Dendritic cell treated with granulocyte-macrophage colony-stimulating factor and Interleukin-4, amounts not matched to agents 40 ng/mL and 50 ng/mL, for 4 days (primary cell): ENCODE results near the gene EXOC6.
"Not testable (repeated sequence)": the region's sequence is repeated elsewhere in the genome, so short reads cannot be mapped to it uniquely, and the experiment has no call there.

Experiments
- H3K27ac Mint-ChIP-seq: one replicate; pipeline ENCODE4 v1.8.0; 2022; ENCODE audit warnings: mild to moderate bottlenecking, mixed read lengths
- H3K27me3 Mint-ChIP-seq: one replicate; pipeline ENCODE4 v1.8.0; 2022; ENCODE audit warnings: mild to moderate bottlenecking, mixed read lengths
- H3K36me3 Mint-ChIP-seq: one replicate; pipeline ENCODE4 v1.8.0; 2022; ENCODE audit warnings: low read depth, mixed read lengths
- H3K4me1 Mint-ChIP-seq: one replicate; pipeline ENCODE4 v1.8.0; 2022; ENCODE audit warnings: low read depth, mixed read lengths
- H3K4me3 Mint-ChIP-seq: one replicate; pipeline ENCODE4 v1.8.0; 2022; ENCODE audit warnings: mild to moderate bottlenecking, moderate library complexity, mixed read lengths
- H3K9me3 Mint-ChIP-seq: one replicate; pipeline ENCODE4 v1.8.0; 2022; ENCODE audit warnings: mixed read lengths
- intact Hi-C: fragments of 100-400 bp; cut with micrococcal nuclease; formaldehyde crosslinking; loops from one replicate; pipeline ENCODE4 v1.15.0; 2022

Gene EXOC6

GRCh38 chr10:92914478-92915325 is 66.4 kb downstream of the EXOC6 start:
- H3K27ac Mint-ChIP-seq: no peak overlapping the region
- H3K4me1 Mint-ChIP-seq: peaks cover 9% of the 10 kb centered on the region
- H3K9me3 Mint-ChIP-seq: no peaks in the 10 kb centered on the region
- intact Hi-C loops: no loop called here
- H3K36me3 Mint-ChIP-seq: peaks cover 41% of the 10 kb centered on the region
- H3K27me3 Mint-ChIP-seq: no peaks in the 10 kb centered on the region
- no peak overlapping the region for H3K4me3 Mint-ChIP-seq

DNA sequence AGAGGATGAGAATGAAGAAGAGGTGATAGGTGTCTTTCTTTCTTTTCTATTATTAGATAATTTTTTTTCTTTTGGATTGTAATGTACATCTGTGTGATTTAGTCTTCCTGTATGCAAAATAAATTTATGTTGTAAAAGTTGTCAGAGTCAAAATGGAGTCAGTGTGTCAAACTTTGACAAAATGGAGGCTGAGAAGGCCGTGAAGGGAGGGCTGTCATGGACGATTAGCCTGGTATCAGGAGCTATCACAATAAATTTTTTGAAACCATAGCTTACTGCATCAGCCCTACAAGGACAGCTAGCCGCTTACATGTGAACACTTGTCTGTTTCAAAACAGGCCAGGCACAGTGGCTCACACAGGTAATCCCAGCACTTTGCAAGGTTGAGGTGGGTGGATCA is 67.6 kb downstream of the EXOC6 start:
- peaks cover 40% of the 10 kb centered on the region for H3K36me3 Mint-ChIP-seq
- H3K27me3 Mint-ChIP-seq: no peaks in the 10 kb centered on the region
- peaks cover 6% of the 10 kb centered on the region for H3K9me3 Mint-ChIP-seq
- peaks cover 9% of the 10 kb centered on the region for H3K4me1 Mint-ChIP-seq
- no peak overlapping the region for H3K27ac Mint-ChIP-seq
- intact Hi-C loops: no loop called here
- H3K4me3 Mint-ChIP-seq: no peak overlapping the region

DNA sequence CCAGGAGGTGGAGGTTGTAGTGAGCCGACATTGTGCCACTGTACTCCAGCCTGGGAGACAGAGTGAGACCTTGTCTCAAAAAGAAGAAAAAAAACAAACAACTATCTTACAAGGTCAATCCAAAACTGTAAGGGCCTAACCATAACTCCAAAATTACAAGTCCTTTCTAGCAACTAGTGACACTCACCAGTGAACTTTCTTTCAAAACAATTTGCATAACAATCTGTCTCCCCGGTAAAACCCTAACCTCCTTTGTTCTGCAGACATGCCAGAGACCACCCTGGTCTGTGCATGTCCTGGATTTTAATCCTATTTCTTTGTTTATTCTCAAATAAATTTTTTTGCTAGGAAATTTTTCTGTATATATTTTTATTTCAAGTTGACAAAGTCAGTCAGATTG is 68.1 kb downstream of the EXOC6 start:
- H3K27me3 Mint-ChIP-seq: no peaks in the 10 kb centered on the region
- H3K9me3 Mint-ChIP-seq: peaks cover 10% of the 10 kb centered on the region
- no peak overlapping the region for H3K4me3 Mint-ChIP-seq
- no peak overlapping the region for H3K27ac Mint-ChIP-seq
- intact Hi-C loops: no loop called here
- peaks cover 42% of the 10 kb centered on the region for H3K36me3 Mint-ChIP-seq
- peaks cover 9% of the 10 kb centered on the region for H3K4me1 Mint-ChIP-seq

DNA sequence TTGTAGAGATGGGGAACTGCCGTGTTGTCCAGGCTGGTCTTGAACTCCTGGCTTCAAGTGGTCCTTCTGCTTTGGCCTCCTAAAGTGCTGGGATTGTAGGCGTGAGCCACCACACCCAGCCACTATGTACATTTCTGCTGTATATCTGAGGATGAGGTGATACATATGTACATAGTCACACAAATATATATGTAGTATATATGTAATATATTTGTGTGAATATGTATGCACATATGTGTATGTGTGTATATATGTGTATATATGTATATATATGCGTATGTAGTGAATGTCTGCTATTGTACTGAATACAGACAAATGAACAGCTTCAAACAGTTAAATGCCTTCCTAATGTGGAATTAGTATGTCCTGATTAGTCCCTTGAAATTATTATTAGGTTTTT is 70.3 kb downstream of the EXOC6 start:
- peaks cover 22% of the 10 kb centered on the region for H3K36me3 Mint-ChIP-seq
- H3K4me1 Mint-ChIP-seq: peaks cover 15% of the 10 kb centered on the region
- peaks cover 10% of the 10 kb centered on the region for H3K9me3 Mint-ChIP-seq
- no peak overlapping the region for H3K27ac Mint-ChIP-seq
- H3K4me3 Mint-ChIP-seq: no peak overlapping the region
- intact Hi-C loops: no loop called here
- no peaks in the 10 kb centered on the region for H3K27me3 Mint-ChIP-seq

DNA sequence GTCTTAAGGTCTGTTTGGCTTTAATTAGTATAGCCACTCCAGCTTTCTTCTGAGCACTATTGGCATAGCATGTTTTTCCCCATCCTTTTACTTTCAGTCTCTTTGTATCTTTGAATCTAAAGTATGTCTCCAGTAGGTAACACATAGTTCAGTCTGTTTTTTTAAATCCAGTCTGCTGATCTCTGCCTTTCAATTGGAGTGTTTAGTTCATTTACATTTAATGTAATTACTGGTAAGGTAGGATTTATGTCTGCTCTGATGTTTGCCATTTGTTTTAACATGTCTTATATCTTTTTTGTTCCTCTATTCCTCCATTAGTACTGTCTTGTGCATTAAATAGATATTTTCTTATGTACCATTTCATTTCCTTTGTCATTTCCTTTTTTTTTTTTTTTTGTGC is 72.5 kb downstream of the EXOC6 start:
- H3K27ac Mint-ChIP-seq: no peak overlapping the region
- no peak overlapping the region for H3K4me3 Mint-ChIP-seq
- peaks cover 21% of the 10 kb centered on the region for H3K36me3 Mint-ChIP-seq
- H3K27me3 Mint-ChIP-seq: no peaks in the 10 kb centered on the region
- peaks cover 10% of the 10 kb centered on the region for H3K9me3 Mint-ChIP-seq
- intact Hi-C loops: no loop called here
- peaks cover 6% of the 10 kb centered on the region for H3K4me1 Mint-ChIP-seq

DNA sequence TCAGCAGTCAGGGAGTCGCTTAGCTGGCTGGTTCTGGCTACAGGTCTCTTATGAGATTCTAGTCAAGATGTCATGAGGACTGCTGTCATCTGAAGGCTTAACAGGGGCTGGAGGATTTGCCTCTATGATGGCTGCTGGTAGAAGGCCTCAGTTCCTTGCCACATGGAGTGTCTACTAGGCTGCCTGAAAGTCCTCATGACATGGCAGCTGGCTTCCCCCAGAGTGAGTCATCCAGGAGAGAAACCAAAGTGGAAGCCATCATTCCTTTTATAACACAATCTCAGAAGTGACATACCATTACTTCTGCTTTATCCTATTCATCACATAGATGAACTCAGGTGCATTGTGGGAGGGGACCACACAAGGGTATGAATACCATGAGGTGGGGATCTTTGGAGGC is 75.1 kb downstream of the EXOC6 start:
- no peak overlapping the region for H3K27ac Mint-ChIP-seq
- H3K4me3 Mint-ChIP-seq: no peak overlapping the region
- H3K36me3 Mint-ChIP-seq: peaks cover 18% of the 10 kb centered on the region
- intact Hi-C loops: no loop called here
- H3K9me3 Mint-ChIP-seq: peaks cover 10% of the 10 kb centered on the region
- no peaks in the 10 kb centered on the region for H3K27me3 Mint-ChIP-seq
- H3K4me1 Mint-ChIP-seq: peaks cover 6% of the 10 kb centered on the region

DNA sequence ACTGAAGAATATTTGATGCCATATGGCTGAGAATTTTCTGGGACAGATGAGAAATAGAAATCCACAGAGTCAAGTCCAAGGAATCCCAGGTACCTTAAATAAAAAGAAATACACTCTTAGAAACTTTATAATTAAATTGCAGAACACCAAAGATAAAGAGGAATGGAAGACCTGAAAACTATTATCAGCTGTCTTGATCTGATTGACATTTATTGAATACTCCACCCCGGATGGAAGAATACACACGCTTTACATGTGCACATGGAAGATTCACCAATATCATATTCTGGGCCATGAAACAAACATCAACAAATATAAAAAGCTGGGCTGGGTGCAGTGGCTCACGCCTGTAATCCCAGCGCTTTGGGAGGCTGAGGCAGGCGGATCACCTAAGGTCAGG is 81.6 kb downstream of the EXOC6 start:
- Mint-ChIP-seq H3K9me3 (no peaks in the 10 kb centered on the region), H3K27ac (no peak overlapping the region), H3K4me1 (no peaks in the 10 kb centered on the region), H3K36me3 (peaks cover 28% of the 10 kb centered on the region), H3K27me3 (no peaks in the 10 kb centered on the region), H3K4me3 (no peak overlapping the region)
- intact Hi-C loops: no loop called here

- peaks cover 28% of the 10 kb centered on the region for H3K36me3 Mint-ChIP-seq
- H3K9me3 Mint-ChIP-seq: no peaks in the 10 kb centered on the region
- no peaks in the 10 kb centered on the region for H3K4me1 Mint-ChIP-seq
- intact Hi-C loops: no loop called here
- no peak overlapping the region for H3K4me3 Mint-ChIP-seq
- no peak overlapping the region for H3K27ac Mint-ChIP-seq
- no peaks in the 10 kb centered on the region for H3K27me3 Mint-ChIP-seq
Observed at GRCh38 chr10:92931597-92931996, 83.3 kb downstream of the EXOC6 start.

- no peaks in the 10 kb centered on the region for H3K4me1 Mint-ChIP-seq
- no peak overlapping the region for H3K27ac Mint-ChIP-seq
- intact Hi-C loops: no loop called here
- H3K27me3 Mint-ChIP-seq: no peaks in the 10 kb centered on the region
- H3K36me3 Mint-ChIP-seq: no peaks in the 10 kb centered on the region
- no peak overlapping the region for H3K4me3 Mint-ChIP-seq
- H3K9me3 Mint-ChIP-seq: no peaks in the 10 kb centered on the region
Observed at GRCh38 chr10:92937876-92938275, 89.6 kb downstream of the EXOC6 start.

- Mint-ChIP-seq H3K9me3 (no peaks in the 10 kb centered on the region), H3K4me1 (no peaks in the 10 kb centered on the region), H3K4me3 (no peak overlapping the region), H3K27me3 (no peaks in the 10 kb centered on the region), H3K36me3 (peaks cover 5% of the 10 kb centered on the region), H3K27ac (no peak overlapping the region)
- intact Hi-C loops: no loop called here
Observed at GRCh38 chr10:92938841-92939240, 90.5 kb downstream of the EXOC6 start.

GRCh38 chr10:92942226-92942625 is 93.9 kb downstream of the EXOC6 start:
- H3K27ac Mint-ChIP-seq: no peak overlapping the region
- intact Hi-C loops: no loop called here
- H3K36me3 Mint-ChIP-seq: peaks cover 35% of the 10 kb centered on the region
- no peaks in the 10 kb centered on the region for H3K9me3 Mint-ChIP-seq
- H3K27me3 Mint-ChIP-seq: no peaks in the 10 kb centered on the region
- H3K4me3 Mint-ChIP-seq: no peak overlapping the region
- H3K4me1 Mint-ChIP-seq: no peaks in the 10 kb centered on the region

- Mint-ChIP-seq H3K27me3 (no peaks in the 10 kb centered on the region), H3K36me3 (peaks cover 65% of the 10 kb centered on the region)
Observed at GRCh38 chr10:92946491-92946890, 98.2 kb downstream of the EXOC6 start.

GRCh38 chr10:92952573-92952972 is 104.3 kb downstream of the EXOC6 start:
- H3K27ac Mint-ChIP-seq, H3K9me3 Mint-ChIP-seq, H3K27me3 Mint-ChIP-seq, intact Hi-C loops, H3K4me3 Mint-ChIP-seq, H3K4me1 Mint-ChIP-seq: not testable (repeated sequence)
- peaks cover 53% of the 10 kb centered on the region for H3K36me3 Mint-ChIP-seq

More at GRCh38 chr10:92946491-92946890, 98.2 kb downstream of the EXOC6 start:
- Mint-ChIP-seq H3K4me1 (no peaks in the 10 kb centered on the region), H3K4me3 (no peak overlapping the region), H3K9me3 (no peaks in the 10 kb centered on the region), H3K27ac (no peak overlapping the region)
- intact Hi-C loops: no loop called here

GRCh38 chr10:92957223-92958010 is 109.1 kb downstream of the EXOC6 start:
- no peak overlapping the region for H3K27ac Mint-ChIP-seq
- H3K4me1 Mint-ChIP-seq: no peaks in the 10 kb centered on the region
- no peaks in the 10 kb centered on the region for H3K27me3 Mint-ChIP-seq
- no peak overlapping the region for H3K4me3 Mint-ChIP-seq
- intact Hi-C loops: no loop called here
- H3K36me3 Mint-ChIP-seq: peaks cover 40% of the 10 kb centered on the region
- no peaks in the 10 kb centered on the region for H3K9me3 Mint-ChIP-seq
